NT2/D1 (cell line): Measurements from ENCODE around the gene ABAT.
A peak's percentile ranks its signal among the peaks of the same experiment; 100 is the strongest.
"Not testable (repeated sequence)": the region's sequence is repeated elsewhere in the genome, so short reads cannot be mapped to it uniquely, and the experiment has no call there.

Experiments
- DNase-seq: peaks from one replicate; pipeline ENCODE4 v3.0.0-alpha.2; 2011; ENCODE audit warnings: low read depth, low spot score
- H3K27me3 ChIP-seq: 2 replicates; pipeline ENCODE4 v1.6.0; 2011; ENCODE audit warnings: mild to moderate bottlenecking; ENCODE audit not compliant: insufficient read length, insufficient read depth
- H3K36me3 ChIP-seq: 2 replicates; pipeline ENCODE4 v1.6.1; 2011; ENCODE audit warnings: mild to moderate bottlenecking, low read length, mixed read lengths; ENCODE audit not compliant: insufficient read depth, insufficient read length
- H3K4me1 ChIP-seq: 2 replicates; pipeline ENCODE4 v1.5.1; 2011; ENCODE audit not compliant: insufficient read depth, insufficient read length
- H3K4me3 ChIP-seq: 2 replicates; pipeline ENCODE4 v1.5.1; 2011; ENCODE audit warnings: low read depth; ENCODE audit not compliant: insufficient read length
- H3K9ac ChIP-seq: 2 replicates; pipeline ENCODE4 v1.6.0; 2011; ENCODE audit warnings: low read depth; ENCODE audit not compliant: insufficient read length
- H3K9me3 ChIP-seq: 2 replicates; pipeline ENCODE4 v1.5.1; 2011; ENCODE audit warnings: mild to moderate bottlenecking, low read length; ENCODE audit not compliant: insufficient read depth
- SUZ12 ChIP-seq: IDR thresholded peaks from 2 replicates; pipeline ENCODE4 v1.6.1; 2011; ENCODE audit not compliant: insufficient read length, insufficient read depth; ENCODE audit errors: extremely low read depth
- YY1 ChIP-seq: IDR thresholded peaks from 2 replicates; pipeline ENCODE4 v1.6.1; 2011; ENCODE audit not compliant: insufficient read length, insufficient read depth
- ZNF274 ChIP-seq: IDR thresholded peaks from 2 replicates; pipeline ENCODE4 v1.6.1; 2011; ENCODE audit warnings: mild to moderate bottlenecking, low read depth, low read length

ABAT gene

DNA sequence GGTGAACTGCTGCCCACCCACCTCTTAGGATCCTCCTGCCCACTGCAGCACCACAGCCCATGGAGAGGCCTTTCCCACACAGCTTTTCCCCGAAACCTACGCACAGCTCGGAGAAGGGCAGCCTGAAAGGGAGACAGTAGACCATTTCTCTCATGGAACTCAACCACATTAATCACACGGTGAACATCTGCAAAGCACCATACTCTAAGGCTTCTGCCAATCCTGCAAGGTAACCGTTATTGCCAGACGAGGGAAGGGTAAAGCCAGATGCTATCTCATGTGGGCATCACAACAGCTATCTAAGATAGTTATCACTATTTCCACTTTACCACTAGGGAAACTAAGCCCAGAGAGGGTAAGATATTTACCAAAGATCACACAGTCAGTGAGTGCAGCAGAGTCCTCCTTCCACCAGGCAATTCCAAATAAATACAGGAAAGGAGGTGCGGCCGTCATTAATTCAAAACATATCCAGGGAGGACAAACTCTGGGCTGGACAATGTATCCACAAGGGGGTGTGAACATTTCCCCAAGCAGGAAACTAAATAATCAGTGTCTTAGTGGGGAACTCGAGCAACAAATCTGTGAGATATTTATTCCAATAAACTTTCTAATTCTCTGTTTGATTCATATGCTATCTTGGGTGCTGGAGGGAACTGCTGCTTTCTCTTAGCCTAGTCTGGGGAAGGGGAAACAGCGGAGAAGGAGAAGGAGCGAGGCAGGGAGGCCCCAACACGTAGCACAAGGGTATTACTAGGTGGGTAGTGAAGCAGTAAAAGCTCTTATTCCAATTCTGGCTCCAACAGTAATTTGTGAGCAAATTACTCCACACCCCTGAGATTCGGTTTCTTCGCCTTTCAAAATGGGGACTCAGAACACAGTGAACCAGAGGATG, 122.3 kb downstream of the ABAT start:
- Histone ChIP-seq H3K36me3 (peaks cover 54% of the 10 kb centered on the region), H3K4me3 (peak overlapping the region; percentile 96), H3K9me3 (no peaks in the 10 kb centered on the region), H3K27me3 (no peaks in the 10 kb centered on the region), H3K4me1 (peaks cover 5% of the 10 kb centered on the region), H3K9ac (peak overlapping the region; percentile 97)
- no peak for DNase-seq
- TF ChIP-seq SUZ12 (no peak), ZNF274 (no peak), YY1 (no peak)

DNA sequence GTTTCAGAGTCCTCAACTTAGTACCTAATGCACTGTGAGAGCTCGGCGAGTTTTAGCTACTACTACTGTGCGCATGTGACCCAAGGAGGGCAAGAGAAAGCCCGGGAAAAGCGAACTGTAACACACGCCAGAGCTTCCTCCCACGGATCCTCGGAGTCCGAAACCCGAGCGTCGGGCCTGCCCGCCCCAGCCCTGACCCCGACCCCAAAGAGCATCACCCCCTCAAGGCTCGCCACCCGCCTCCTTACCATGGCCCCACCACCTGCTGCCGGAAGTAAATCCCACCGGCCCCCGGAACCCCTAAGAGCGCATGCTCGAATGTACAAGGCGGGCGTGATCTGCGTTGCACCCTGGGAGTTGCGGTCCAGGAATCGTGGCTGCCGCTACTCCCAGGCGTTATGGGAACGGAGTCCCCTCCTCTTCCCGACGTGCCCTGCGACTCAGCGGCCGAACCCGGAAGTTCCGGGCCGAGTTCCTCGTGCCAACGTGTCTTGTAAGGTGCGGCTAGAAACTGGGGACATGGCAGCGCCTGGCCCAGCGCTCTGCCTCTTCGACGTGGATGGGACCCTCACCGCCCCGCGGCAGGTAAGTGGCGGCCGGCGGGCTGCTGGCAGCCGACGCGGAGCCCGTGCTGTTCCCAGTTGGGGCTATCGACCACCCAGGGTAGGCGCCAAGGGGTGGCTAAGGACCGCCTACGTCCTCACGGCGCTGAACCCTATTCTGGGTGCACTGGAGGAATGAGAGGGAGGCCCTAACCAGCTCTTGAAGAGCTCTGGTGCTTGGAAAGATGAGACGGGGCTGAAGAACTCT, 123.2 kb downstream of the ABAT start, which contains the start of the genes PMM2 and TMEM186:
Gene PMM2, plus strand, starts transcription at position 476 of the 810 bp plus-strand sequence. Its CDS starts 44 bp downstream, at position 520.
Gene TMEM186, minus strand, starts transcription at position 276 of the 810 bp plus-strand sequence. Its CDS starts 25 bp downstream, at position 251.
- H3K4me1 ChIP-seq, result peaks cover 5% of the 10 kb centered on the region
- peak within 1 kb of the TSS; percentile 97 for H3K9ac ChIP-seq
- TF ChIP-seq ZNF274 (no peak), YY1 (peak; percentile 34)
- no peaks in the 10 kb centered on the region for H3K9me3 ChIP-seq
- H3K36me3 ChIP-seq, result peaks cover 63% of the 10 kb centered on the region
- peak; percentile 95 for DNase-seq
- H3K4me3 ChIP-seq, result peak within 1 kb of the TSS; percentile 96
- no peaks in the 10 kb centered on the region for H3K27me3 ChIP-seq

DNA sequence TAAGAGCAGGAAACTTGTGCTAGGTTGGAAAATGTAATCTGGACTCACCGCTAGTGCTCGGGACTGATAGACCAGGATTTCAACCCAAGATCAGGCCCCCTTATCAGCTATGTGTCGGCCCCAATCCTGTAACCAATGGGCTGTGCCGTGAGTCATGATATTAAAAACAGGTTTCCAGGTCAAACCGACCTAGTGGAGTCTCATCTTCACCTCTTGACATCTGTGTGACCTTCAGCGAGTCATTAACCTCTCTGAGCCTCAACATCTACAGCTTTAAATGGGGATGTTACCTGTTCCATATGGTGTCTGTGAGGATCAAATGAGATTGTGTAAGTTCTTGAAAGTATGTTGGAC, 123.7 kb downstream of the ABAT start:
- Histone ChIP-seq H3K36me3 (peaks cover 66% of the 10 kb centered on the region), H3K9me3 (no peaks in the 10 kb centered on the region), H3K4me1 (peaks cover 5% of the 10 kb centered on the region), H3K9ac (peak overlapping the region; percentile 97), H3K4me3 (peak overlapping the region; percentile 96), H3K27me3 (no peaks in the 10 kb centered on the region)
- DNase-seq, result no peak
- TF ChIP-seq ZNF274, result no peak
- TF ChIP-seq SUZ12, result no peak
- TF ChIP-seq YY1, result no peak

DNA sequence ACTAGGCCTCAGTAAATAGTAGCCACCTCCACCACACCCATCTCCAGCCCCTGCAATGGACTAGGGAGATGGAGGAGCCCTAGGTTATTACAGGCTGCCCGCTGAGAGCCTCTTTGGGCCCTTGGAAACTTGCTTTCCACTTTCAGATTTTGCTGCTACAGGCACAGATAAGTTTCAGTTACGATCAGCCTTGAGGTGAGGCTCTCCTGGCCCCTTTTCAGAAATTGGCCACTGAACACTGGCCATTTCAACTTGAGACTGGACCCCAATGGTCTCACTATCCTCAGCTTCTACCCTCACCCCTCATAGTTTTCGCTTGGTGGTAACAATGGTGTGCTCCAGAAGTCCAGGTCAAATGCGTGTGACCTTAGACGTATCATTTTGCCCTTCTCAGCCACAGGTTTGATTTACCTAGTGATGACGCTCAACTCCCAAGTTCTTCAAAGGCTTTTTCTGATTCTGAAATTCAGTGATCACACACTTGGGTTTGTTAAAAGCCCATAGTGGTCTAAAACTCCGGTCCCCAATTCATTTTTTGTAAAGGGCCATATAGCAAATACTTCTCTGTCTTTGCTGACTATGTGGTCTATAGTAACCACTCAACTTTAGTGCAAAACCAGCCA, 124.2 kb downstream of the ABAT start:
- Histone ChIP-seq H3K36me3 (peaks cover 71% of the 10 kb centered on the region), H3K9me3 (no peaks in the 10 kb centered on the region), H3K9ac (peak overlapping the region; percentile 97), H3K4me3 (peak overlapping the region; percentile 96), H3K27me3 (no peaks in the 10 kb centered on the region), H3K4me1 (peaks cover 5% of the 10 kb centered on the region)
- DNase-seq, result no peak
- TF ChIP-seq YY1 (no peak), ZNF274 (no peak), SUZ12 (no peak)

DNA sequence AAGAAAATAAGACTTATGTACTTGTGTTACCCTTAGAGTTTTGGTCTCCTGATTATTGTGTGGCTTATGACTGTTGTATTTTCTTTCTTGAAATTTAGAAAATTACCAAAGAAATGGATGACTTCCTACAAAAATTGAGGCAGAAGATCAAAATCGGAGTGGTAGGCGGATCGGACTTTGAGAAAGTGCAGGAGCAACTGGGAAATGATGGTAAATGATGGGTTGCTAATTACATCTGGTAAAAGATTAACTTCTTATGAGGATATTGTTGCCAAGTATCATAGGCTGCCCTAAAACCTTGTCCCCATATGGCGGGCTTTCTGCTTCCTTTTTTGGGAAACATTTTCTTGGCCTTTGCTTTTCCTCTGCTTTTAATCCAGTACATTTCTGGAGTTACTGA, 127.3 kb downstream of the ABAT start:
- H3K36me3 ChIP-seq, result peaks cover 83% of the 10 kb centered on the region
- no peak for DNase-seq
- H3K4me1 ChIP-seq, result no peaks in the 10 kb centered on the region
- no peaks in the 10 kb centered on the region for H3K27me3 ChIP-seq
- no peak for TF ChIP-seq YY1
- TF ChIP-seq SUZ12, result no peak
- H3K9ac ChIP-seq, result no peak overlapping the region
- no peak overlapping the region for H3K4me3 ChIP-seq
- H3K9me3 ChIP-seq, result no peaks in the 10 kb centered on the region

DNA sequence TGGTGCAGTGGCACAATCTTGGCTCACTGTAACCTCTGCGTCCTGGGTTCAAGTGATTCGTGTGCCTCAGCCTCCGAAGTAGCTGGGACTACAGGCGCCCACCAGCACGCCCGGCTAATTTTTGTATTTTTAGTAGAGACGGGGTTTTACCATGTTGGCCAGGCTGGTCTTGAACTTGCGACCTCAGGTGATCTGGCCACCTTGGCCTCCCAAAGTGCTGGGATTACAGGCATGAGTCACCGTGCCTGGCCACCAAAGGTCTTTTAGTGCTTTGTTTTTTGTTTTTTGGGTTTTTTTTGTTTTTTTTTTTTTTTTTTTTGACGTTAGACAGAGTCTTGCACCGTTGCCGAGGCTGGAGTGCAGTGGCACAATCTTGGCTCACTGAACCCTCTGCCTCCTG, 129.3 kb downstream of the ABAT start:
- not testable (repeated sequence) for H3K9ac ChIP-seq, H3K4me3 ChIP-seq, H3K4me1 ChIP-seq, H3K27me3 ChIP-seq, DNase-seq, H3K9me3 ChIP-seq
- peaks cover 99% of the 10 kb centered on the region for H3K36me3 ChIP-seq

DNA sequence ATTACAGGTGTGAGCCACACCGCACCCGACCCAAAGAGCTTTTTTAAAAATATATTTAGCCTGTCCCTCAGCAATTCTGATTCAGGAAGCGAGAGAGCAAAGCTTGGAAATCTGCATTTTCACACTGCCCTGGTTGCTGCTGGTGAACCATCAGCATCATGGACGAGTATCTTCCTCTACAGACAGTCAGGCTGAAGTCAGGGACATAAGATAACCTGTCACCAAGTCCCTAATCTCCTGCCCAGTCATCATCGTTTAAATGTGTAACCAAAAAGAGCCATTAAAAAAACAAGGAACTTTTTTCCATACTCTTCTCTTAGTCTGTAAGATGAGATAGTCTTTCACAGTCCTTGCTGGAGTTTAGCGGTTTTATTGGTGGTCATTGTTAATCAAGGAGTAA, 129.9 kb downstream of the ABAT start:
- Histone ChIP-seq H3K9me3 (no peaks in the 10 kb centered on the region), H3K27me3 (no peaks in the 10 kb centered on the region), H3K4me3 (no peak overlapping the region), H3K36me3 (peaks cover 99% of the 10 kb centered on the region), H3K9ac (no peak overlapping the region), H3K4me1 (no peaks in the 10 kb centered on the region)
- DNase-seq, result no peak
- no peak for TF ChIP-seq YY1
- no peak for TF ChIP-seq ZNF274
- no peak for TF ChIP-seq SUZ12
